WTC11 (cell line): Measurements from ENCODE around the gene CGGBP1.

Experiments
- CTCF ChIP-seq: fragments of 200-600 bp; IDR thresholded peaks from 2 replicates; pipeline ENCODE4 v1.8.0; 2022; ENCODE audit warnings: antibody characterized with exemption
- JUN ChIP-seq: sonication (generic); formaldehyde crosslinking; IDR thresholded peaks from 2 replicates; pipeline ENCODE4 v1.8.0; 2023; ENCODE audit warnings: mild to moderate bottlenecking, missing genetic modification reagents
- PREB ChIP-seq: sonication (generic); formaldehyde crosslinking; IDR thresholded peaks from 2 replicates; pipeline ENCODE4 v1.8.1; 2022; ENCODE audit warnings: mild to moderate bottlenecking, missing genetic modification reagents, moderate library complexity, borderline replicate concordance

DNA sequence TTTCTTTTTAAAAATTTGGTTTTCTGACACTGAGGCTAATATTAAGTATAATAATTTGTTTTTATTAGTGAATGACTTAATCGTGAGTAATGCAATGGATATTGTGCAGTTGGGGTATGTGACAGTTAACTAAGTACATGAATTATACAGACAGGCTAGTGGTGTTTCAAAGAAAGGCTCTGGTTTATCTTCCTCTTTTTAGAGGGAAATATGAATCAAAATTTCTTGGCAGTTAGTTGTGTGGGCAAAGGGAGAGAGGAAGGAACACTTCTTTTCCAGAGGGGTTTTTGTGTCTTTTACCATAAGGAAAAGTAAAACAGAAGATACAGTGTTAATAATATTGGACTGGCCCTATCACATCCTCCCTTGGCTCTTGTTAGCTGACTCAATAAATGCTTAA lies 2.9 kb upstream of the CGGBP1 start:
- TF ChIP-seq PREB (CRISPR knock-in tag) (no peak), JUN (no peak), CTCF (no peak)
